CD4-positive, CD25-positive, alpha-beta regulatory T cell (primary cell): ENCODE results near the gene ANKRD13C. TPM values are rescaled to one million over a fixed set of nuclear protein-coding genes. Genes with fewer than 3 reads are reported as not detected.
"Not testable (repeated sequence)": the region's sequence is repeated elsewhere in the genome, so short reads cannot be mapped to it uniquely, and the experiment has no call there.

ENCODE experiments used
- ATAC-seq, 2 donors: fragments of 150-1000 bp; cut with Tn5 transposase; one replicate each; pipeline ENCODE4 v1.10.0; 2021; ENCODE audit warnings: low read depth in 2 of 2, moderate number of reproducible peaks in 2 of 2, moderate library complexity in 1 of 2
- DNase-seq, 3 donors: peaks; one replicate each; pipeline versions ENCODE4 v3.0.0 to v3.0.0-alpha.2; 2012 to 2022; ENCODE audit warnings: mixed read lengths in 1 of 3
- H3K27ac ChIP-seq: one replicate; pipeline ENCODE4 v1.7.0; 2013; ENCODE audit warnings: mild to moderate bottlenecking, low read length; ENCODE audit not compliant: insufficient read depth, poor library complexity, severe bottlenecking
- H3K27me3 ChIP-seq: one replicate; pipeline ENCODE4 v1.7.0; 2013; ENCODE audit warnings: low read length; ENCODE audit not compliant: control insufficient read depth, insufficient read depth
- H3K36me3 ChIP-seq: one replicate; pipeline ENCODE4 v1.7.0; 2013; ENCODE audit warnings: mild to moderate bottlenecking, low read length, moderate library complexity; ENCODE audit not compliant: control insufficient read depth, insufficient read depth
- H3K4me1 ChIP-seq: 2 replicates; pipeline ENCODE4 v1.7.0; 2013; ENCODE audit warnings: mild to moderate bottlenecking, low read length; ENCODE audit not compliant: insufficient read depth, control insufficient read depth, poor library complexity, severe bottlenecking
- H3K4me3 ChIP-seq: one replicate; pipeline ENCODE4 v1.7.0; 2013; ENCODE audit warnings: low read depth, mild to moderate bottlenecking, low read length, moderate library complexity
- H3K9me3 ChIP-seq, 2 experiments: 1 replicate in 1 of 2; 2 replicates in 1 of 2; pipeline ENCODE4 v1.7.0; 2013; ENCODE audit warnings: low read length in 2 of 2, mild to moderate bottlenecking in 1 of 2, moderate library complexity in 1 of 2; ENCODE audit not compliant: control insufficient read depth in 2 of 2
- H3K27ac Mint-ChIP-seq, 3 donors: one replicate each; pipeline ENCODE4 v1.8.0; 2020 to 2022; ENCODE audit warnings: mild to moderate bottlenecking in 3 of 3, mixed read lengths in 3 of 3, moderate library complexity in 2 of 3
- H3K27me3 Mint-ChIP-seq: one replicate; pipeline ENCODE4 v1.8.0; 2022; ENCODE audit warnings: mild to moderate bottlenecking, mixed read lengths
- H3K36me3 Mint-ChIP-seq: one replicate; pipeline ENCODE4 v1.8.0; 2020; ENCODE audit warnings: mixed read lengths
- H3K4me1 Mint-ChIP-seq, 4 donors: one replicate each; pipeline ENCODE4 v1.8.0; 2020 to 2022; ENCODE audit warnings: mixed read lengths in 4 of 4, mild to moderate bottlenecking in 1 of 4
- H3K4me3 Mint-ChIP-seq, 4 donors: one replicate each; pipeline ENCODE4 v1.8.0; 2020 to 2022; ENCODE audit warnings: mild to moderate bottlenecking in 4 of 4, mixed read lengths in 4 of 4, moderate library complexity in 3 of 4
- H3K9me3 Mint-ChIP-seq, 7 donors: one replicate each; pipeline ENCODE4 v1.8.0; 2020 to 2022; ENCODE audit warnings: mixed read lengths in 7 of 7, mild to moderate bottlenecking in 3 of 7, moderate library complexity in 2 of 7
- polyA plus RNA-seq, 4 donors: library from polyadenylated mRNA; unstranded; fragments of 300-500 nt; fragmentation: Illumina TruSeq; gene quantifications; one replicate each; pipeline ENCODE4 v1.2.3, GENCODE V29; 2021
- total RNA-seq: library from RNA; stranded (reverse); gene quantifications from one replicate; pipeline ENCODE4 v1.2.3, GENCODE V29; 2022

The ANKRD13C gene
- total and polyA plus RNA-seq, 5 donors from 2014 or later: 12.7 to 30.7 (median 16.0) TPM

DNA sequence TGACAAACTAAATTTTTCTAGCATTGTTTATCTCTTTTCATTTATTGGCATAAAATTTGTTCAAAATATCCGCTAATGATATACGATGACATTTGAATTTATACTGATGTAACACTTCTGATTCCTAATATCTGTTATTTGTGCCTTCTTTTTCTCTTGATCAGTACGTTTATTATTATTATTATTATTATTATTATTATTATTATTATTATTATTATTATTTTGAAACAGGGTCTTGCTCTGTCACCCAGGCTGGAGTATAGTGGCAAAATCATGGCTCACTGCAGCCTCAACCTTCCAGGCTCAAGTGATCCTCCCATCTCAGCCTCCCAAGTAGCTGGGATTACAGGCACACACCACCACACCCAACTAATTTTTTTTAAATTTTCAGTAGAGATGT, 14.9 kb downstream of the ANKRD13C start:
- H3K4me3 Mint-ChIP-seq, ATAC-seq, H3K27me3 Mint-ChIP-seq, H3K27me3 ChIP-seq, H3K9me3 ChIP-seq, H3K27ac Mint-ChIP-seq, H3K36me3 ChIP-seq, DNase-seq, H3K9me3 Mint-ChIP-seq, H3K4me3 ChIP-seq, H3K27ac ChIP-seq, H3K4me1 ChIP-seq: not testable (repeated sequence)
- Mint-ChIP-seq H3K4me1 (peaks cover 20 to 46% (median 28%) of the 10 kb centered on the region in 4 donors), H3K36me3 (peaks cover 15% of the 10 kb centered on the region)

DNA sequence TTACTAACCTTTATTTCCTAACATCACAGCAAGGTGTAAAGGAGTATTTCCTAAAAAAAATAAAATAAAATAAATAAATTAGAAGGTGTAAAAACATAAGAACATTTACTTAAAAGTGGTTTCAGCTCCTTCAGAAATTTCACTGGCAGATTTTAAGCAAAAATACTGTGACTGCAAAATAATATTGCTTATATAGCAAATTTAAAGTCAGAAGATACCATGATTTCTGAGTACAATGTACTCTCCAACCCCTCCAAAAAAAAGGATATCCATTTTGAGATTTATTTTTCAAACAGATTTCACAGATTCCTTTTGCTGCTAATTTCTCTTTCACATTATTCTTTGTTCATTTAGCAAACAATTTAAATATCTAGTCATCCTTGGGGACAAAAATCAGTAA, 18.5 kb downstream of the ANKRD13C start:
- Mint-ChIP-seq H3K9me3 (no peaks in the 10 kb centered on the region), H3K4me1 (peaks cover 18 to 45% (median 27%) of the 10 kb centered on the region in 4 donors), H3K4me3 (no peak overlapping the region), H3K36me3 (peaks cover 17% of the 10 kb centered on the region), H3K27me3 (no peaks in the 10 kb centered on the region), H3K27ac (no peak overlapping the region)
- peaks cover 7% of the 10 kb centered on the region for H3K36me3 ChIP-seq
- no peaks in the 10 kb centered on the region for H3K4me1 ChIP-seq
- H3K4me3 ChIP-seq: no peak overlapping the region
- DNase-seq: no peak
- H3K27ac ChIP-seq: no peak overlapping the region
- no peak for ATAC-seq
- no peaks in the 10 kb centered on the region for H3K9me3 ChIP-seq
- H3K27me3 ChIP-seq: no peaks in the 10 kb centered on the region

DNA sequence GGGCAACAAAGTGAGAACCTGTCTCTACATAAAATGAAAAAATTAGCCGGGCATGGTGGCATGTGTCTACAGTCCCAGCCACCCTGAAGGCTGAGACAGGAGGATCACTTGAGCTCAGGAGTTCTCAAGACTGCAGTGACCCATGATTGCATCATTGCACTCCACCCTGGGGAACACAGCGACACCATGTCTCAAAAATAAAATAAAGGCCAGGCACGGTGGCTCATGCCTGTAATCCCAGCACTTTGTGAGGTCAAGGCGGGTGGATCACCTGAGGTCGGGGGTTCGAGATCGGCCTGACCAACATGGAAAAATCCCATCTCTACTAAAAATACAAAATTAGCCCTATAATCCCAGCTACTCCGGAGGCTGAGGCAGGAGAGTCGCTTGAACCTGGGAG, 20.1 kb downstream of the ANKRD13C start:
- H3K36me3 Mint-ChIP-seq: peaks cover 24% of the 10 kb centered on the region
- Histone ChIP-seq H3K4me3 (no peak overlapping the region), H3K4me1 (no peaks in the 10 kb centered on the region), H3K27ac (no peak overlapping the region), H3K27me3 (no peaks in the 10 kb centered on the region), H3K36me3 (peaks cover 7% of the 10 kb centered on the region), H3K9me3 (no peaks in the 10 kb centered on the region)
- H3K4me1 Mint-ChIP-seq: peaks cover 11 to 53% (median 25%) of the 10 kb centered on the region in 4 donors
- DNase-seq (no peak), ATAC-seq (no peak)
- no peak overlapping the region for H3K4me3 Mint-ChIP-seq
- H3K27ac Mint-ChIP-seq: peak overlapping the region in 1 of 3 donors; percentile 8
- H3K9me3 Mint-ChIP-seq: no peaks in the 10 kb centered on the region
- H3K27me3 Mint-ChIP-seq: no peaks in the 10 kb centered on the region

DNA sequence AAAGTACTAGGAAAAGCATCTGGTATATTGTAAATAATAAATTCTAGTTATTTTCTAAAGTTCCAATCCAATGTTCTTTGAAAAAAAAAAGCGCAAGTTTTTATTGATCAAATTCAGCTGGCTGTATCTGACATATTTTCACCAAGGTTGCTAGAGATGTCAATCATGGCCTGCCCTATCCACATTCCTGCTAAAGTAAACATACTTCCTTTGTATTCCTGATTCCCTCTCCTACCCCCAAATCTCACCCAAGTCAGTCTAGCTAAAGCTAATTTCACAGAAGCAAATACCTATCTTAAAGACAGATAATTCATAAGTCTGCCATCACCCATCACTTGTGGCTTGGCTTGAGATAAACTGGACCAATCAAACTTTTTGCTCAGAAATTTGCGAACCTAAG, 21.3 kb downstream of the ANKRD13C start:
- no peaks in the 10 kb centered on the region for H3K9me3 Mint-ChIP-seq
- H3K27ac Mint-ChIP-seq: peak overlapping the region in 1 of 3 donors; percentile 8
- H3K4me1 Mint-ChIP-seq: peaks cover 17 to 56% (median 26%) of the 10 kb centered on the region in 4 donors
- Histone ChIP-seq H3K4me1 (no peaks in the 10 kb centered on the region), H3K9me3 (no peaks in the 10 kb centered on the region), H3K27ac (no peak overlapping the region), H3K27me3 (no peaks in the 10 kb centered on the region), H3K36me3 (peaks cover 7% of the 10 kb centered on the region), H3K4me3 (no peak overlapping the region)
- peak overlapping the region in 1 of 4 donors; percentile 51 for H3K4me3 Mint-ChIP-seq
- H3K27me3 Mint-ChIP-seq: no peaks in the 10 kb centered on the region
- DNase-seq (no peak), ATAC-seq (no peak)
- peaks cover 19% of the 10 kb centered on the region for H3K36me3 Mint-ChIP-seq

DNA sequence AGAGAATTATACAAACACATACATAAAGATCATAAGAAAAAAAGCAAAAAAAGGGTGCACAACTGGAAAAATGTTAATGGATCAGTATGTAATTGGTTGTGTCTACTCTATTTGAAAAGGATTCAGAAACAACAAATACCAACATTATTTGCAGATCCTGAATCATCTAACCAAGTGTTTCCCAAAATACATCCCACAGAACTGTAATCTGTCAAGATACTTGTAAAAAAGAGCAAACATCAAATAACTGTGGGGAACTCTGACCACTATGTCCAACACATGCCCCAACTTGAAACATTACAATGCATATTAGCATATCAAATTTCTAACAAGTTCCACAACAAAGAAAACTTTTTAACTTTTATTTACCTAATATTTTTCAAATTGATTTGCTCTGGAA, 22.6 kb downstream of the ANKRD13C start:
- no peaks in the 10 kb centered on the region for H3K27me3 ChIP-seq
- H3K27ac ChIP-seq: no peak overlapping the region
- H3K4me3 ChIP-seq: no peak overlapping the region
- Mint-ChIP-seq H3K36me3 (peaks cover 22% of the 10 kb centered on the region), H3K4me3 (no peak overlapping the region), H3K9me3 (no peaks in the 10 kb centered on the region), H3K27ac (peak overlapping the region in 1 of 3 donors; percentile 39), H3K4me1 (peaks cover 23 to 53% (median 30%) of the 10 kb centered on the region in 4 donors), H3K27me3 (no peaks in the 10 kb centered on the region)
- H3K9me3 ChIP-seq: no peaks in the 10 kb centered on the region
- no peak for ATAC-seq
- H3K4me1 ChIP-seq: no peaks in the 10 kb centered on the region
- no peak for DNase-seq
- H3K36me3 ChIP-seq: peaks cover 7% of the 10 kb centered on the region

DNA sequence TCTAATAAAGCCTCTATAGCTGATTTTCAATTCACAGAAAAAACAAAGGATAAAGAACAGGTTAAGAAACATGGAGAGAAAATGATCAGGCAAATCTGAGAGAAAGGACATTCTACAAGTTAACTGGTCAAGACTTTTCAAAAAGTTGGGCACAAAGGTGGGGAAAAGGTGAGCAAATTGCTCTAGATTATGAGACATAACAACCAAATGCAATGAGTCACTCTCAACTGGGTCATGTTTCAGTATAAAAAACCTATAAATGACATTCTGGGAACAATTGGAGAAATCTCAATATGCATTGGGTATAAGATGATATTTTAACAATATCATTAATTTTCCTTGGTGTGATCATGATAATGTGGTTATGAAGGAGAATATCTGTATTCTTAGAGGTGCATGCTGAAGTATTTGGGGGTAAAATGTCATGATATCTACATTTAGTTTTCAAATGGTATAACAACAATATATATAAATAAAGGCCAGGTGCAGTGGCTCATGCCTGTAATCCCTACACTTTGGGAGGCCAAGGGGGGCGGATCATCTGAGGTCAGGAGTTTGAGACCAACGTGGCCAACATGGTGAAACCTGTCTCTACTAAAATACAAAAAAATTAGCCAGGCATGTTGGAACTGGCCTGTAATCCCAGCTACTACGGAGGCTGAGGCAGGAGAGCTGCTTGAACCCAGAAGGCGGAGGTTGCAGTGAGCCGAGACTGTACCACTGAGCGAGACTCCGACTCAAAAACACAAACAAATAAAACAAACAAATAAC, 27.0 kb downstream of the ANKRD13C start:
- peaks cover 18 to 42% (median 24%) of the 10 kb centered on the region in 4 donors for H3K4me1 Mint-ChIP-seq
- H3K27ac Mint-ChIP-seq: no peak overlapping the region

DNA sequence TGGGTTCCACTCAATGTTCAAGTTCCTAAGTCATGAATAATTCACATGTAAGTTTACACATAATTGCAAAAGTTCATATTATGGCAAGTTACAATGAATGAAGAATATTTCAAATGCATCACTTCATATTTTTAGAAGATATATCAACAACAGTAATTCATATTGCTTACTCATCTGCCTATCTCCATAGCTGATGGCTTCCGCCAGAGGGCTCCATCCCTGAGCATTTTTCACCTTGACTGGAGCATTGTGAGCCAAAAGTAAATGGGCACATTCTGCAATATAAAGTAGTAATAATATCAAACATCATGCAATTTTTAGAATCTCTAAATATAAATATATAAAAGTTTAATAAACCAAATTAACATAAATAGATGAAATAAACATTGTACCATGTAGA, 29.8 kb downstream of the ANKRD13C start:
- Mint-ChIP-seq H3K9me3 (no peaks in the 10 kb centered on the region), H3K4me1 (peaks cover 17 to 28% (median 20%) of the 10 kb centered on the region in 4 donors), H3K36me3 (peaks cover 32% of the 10 kb centered on the region), H3K27me3 (no peaks in the 10 kb centered on the region), H3K4me3 (no peak overlapping the region), H3K27ac (no peak overlapping the region)
- H3K36me3 ChIP-seq: peaks cover 26% of the 10 kb centered on the region
- H3K4me3 ChIP-seq: no peak overlapping the region
- no peaks in the 10 kb centered on the region for H3K4me1 ChIP-seq
- H3K27ac ChIP-seq: no peak overlapping the region
- ATAC-seq (no peak), DNase-seq (no peak)
- no peaks in the 10 kb centered on the region for H3K27me3 ChIP-seq
- H3K9me3 ChIP-seq: no peaks in the 10 kb centered on the region

More for the DNA sequence above, 27.0 kb downstream of the ANKRD13C start:
- no peaks in the 10 kb centered on the region for H3K27me3 Mint-ChIP-seq
- Histone ChIP-seq H3K4me3 (no peak overlapping the region), H3K27me3 (no peaks in the 10 kb centered on the region), H3K4me1 (no peaks in the 10 kb centered on the region), H3K27ac (no peak overlapping the region), H3K9me3 (no peaks in the 10 kb centered on the region), H3K36me3 (peaks cover 18% of the 10 kb centered on the region)
- no peak overlapping the region for H3K4me3 Mint-ChIP-seq
- H3K36me3 Mint-ChIP-seq: peaks cover 36% of the 10 kb centered on the region
- no peaks in the 10 kb centered on the region for H3K9me3 Mint-ChIP-seq
- ATAC-seq (no peak), DNase-seq (no peak)

DNA sequence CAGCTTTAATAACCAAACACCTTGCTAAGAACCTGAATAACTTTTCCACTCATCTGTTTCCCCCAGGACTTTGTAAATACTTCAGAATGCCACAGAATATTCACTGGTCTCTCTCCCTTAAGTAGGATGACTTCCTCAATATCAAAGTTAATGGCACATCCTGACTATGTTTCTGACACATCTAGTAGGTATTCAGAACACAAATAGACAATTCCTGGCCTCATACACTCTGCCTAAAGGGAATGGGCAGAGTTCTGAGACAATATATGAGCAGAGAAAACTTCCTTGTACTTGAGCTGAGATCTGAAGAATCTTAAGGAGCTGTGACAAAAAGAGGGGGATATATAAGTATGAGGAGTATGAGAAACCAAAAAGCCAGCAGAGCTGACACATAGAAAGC, 34.8 kb downstream of the ANKRD13C start:
- no peaks in the 10 kb centered on the region for H3K27me3 Mint-ChIP-seq
- Histone ChIP-seq H3K4me1 (no peaks in the 10 kb centered on the region), H3K27me3 (no peaks in the 10 kb centered on the region), H3K27ac (no peak overlapping the region), H3K36me3 (peaks cover 26% of the 10 kb centered on the region), H3K4me3 (no peak overlapping the region), H3K9me3 (no peaks in the 10 kb centered on the region)
- H3K4me3 Mint-ChIP-seq: no peak overlapping the region
- peaks cover 15 to 27% (median 26%) of the 10 kb centered on the region in 4 donors for H3K4me1 Mint-ChIP-seq
- H3K27ac Mint-ChIP-seq: peak overlapping the region in 2 of 3 donors; percentile 1 to 27
- H3K36me3 Mint-ChIP-seq: peaks cover 26% of the 10 kb centered on the region
- no peaks in the 10 kb centered on the region for H3K9me3 Mint-ChIP-seq
- DNase-seq (no peak), ATAC-seq (no peak)
